ENCODE results near the gene KCNN3.

KCNN3 gene

GRCh38 chr1:154652893-154653292, 217.2 kb downstream of the KCNN3 start:
- H3K4me3 ChIP-seq (ENCODE audit: low read depth, low read length) = no peak overlapping the region
- DNase-seq (ENCODE audit: low read depth) = no peak
- TF ChIP-seq CTCF (IDR thresholded peaks at IDR 0.05; ENCODE audit: insufficient read depth, low read depth, low read length, missing control alignments) = no peak
